Loucy (cell line): ENCODE results near the gene LAMB1.

Experiments used
- H2AFZ ChIP-seq: fragments of 200-600 bp; sonication (generic); 2 replicates; pipeline ENCODE4 v1.6.0; 2016; ENCODE audit warnings: antibody characterized with exemption, mild to moderate bottlenecking, low read length, moderate library complexity
- H3F3A ChIP-seq: fragments of 200-600 bp; 2 replicates; pipeline ENCODE4 v1.6.0; 2016; ENCODE audit warnings: antibody characterized with exemption, low read depth, mild to moderate bottlenecking
- H3K27me3 ChIP-seq: fragments of 200-600 bp; sonication (generic); 2 replicates; pipeline ENCODE4 v1.6.1; 2014; ENCODE audit warnings: low read length, mild to moderate bottlenecking; ENCODE audit not compliant: insufficient read depth, poor library complexity, severe bottlenecking
- H3K36me3 ChIP-seq: fragments of 200-600 bp; sonication (generic); 2 replicates; pipeline ENCODE4 v1.6.1; 2016; ENCODE audit warnings: low read length; ENCODE audit not compliant: insufficient read depth
- H3K4me1 ChIP-seq: fragments of 200-600 bp; sonication (generic); 2 replicates; pipeline ENCODE4 v1.5.1; 2014; ENCODE audit warnings: low read length, mild to moderate bottlenecking; ENCODE audit not compliant: insufficient read depth, poor library complexity, severe bottlenecking
- H3K4me2 ChIP-seq: fragments of 200-600 bp; sonication (generic); 2 replicates; pipeline ENCODE4 v1.6.0; 2014; ENCODE audit warnings: antibody characterized with exemption, low read length, low read depth, mild to moderate bottlenecking; ENCODE audit not compliant: poor library complexity, severe bottlenecking
- H3K4me3 ChIP-seq: fragments of 200-600 bp; sonication (generic); 2 replicates; pipeline ENCODE4 v1.5.1; 2014; ENCODE audit warnings: low read length, mild to moderate bottlenecking, mixed read lengths; ENCODE audit not compliant: poor library complexity, severe bottlenecking
- H3K79me2 ChIP-seq: fragments of 200-600 bp; sonication (generic); 2 replicates; pipeline ENCODE4 v1.6.1; 2014; ENCODE audit warnings: low read length; ENCODE audit not compliant: insufficient read depth
- H3K9ac ChIP-seq: fragments of 200-600 bp; sonication (generic); 2 replicates; pipeline ENCODE4 v1.6.0; 2014; ENCODE audit warnings: mild to moderate bottlenecking, low read depth, low read length, moderate library complexity; ENCODE audit not compliant: poor library complexity, severe bottlenecking
- H3K9me2 ChIP-seq: fragments of 200-600 bp; sonication (generic); replicated peaks from 2 replicates; pipeline ENCODE4 v1.6.1; 2016; ENCODE audit warnings: low read depth, low read length, mixed read lengths
- H3K9me3 ChIP-seq: fragments of 200-600 bp; sonication (generic); 2 replicates; pipeline ENCODE4 v1.6.1; 2014; ENCODE audit warnings: mild to moderate bottlenecking, antibody characterized with exemption, low read length, low read depth; ENCODE audit not compliant: insufficient read depth
- H4K20me1 ChIP-seq: fragments of 200-600 bp; sonication (generic); 2 replicates; pipeline ENCODE4 v1.6.0; 2014; ENCODE audit warnings: antibody characterized with exemption, low read length, mild to moderate bottlenecking; ENCODE audit not compliant: insufficient read depth, poor library complexity, severe bottlenecking
- CTCF ChIP-seq: fragments of 200-600 bp; sonication (generic); conservative IDR thresholded peaks from 2 replicates; pipeline ENCODE4 v1.5.1; 2014; ENCODE audit warnings: mild to moderate bottlenecking, antibody characterized with exemption, low read length
- EZH2phosphoT487 ChIP-seq: fragments of 200-600 bp; IDR thresholded peaks from 2 replicates; pipeline ENCODE4 v1.6.1; 2018; ENCODE audit warnings: antibody characterized with exemption, mild to moderate bottlenecking, moderate library complexity, borderline replicate concordance

The LAMB1 gene

GRCh38 chr7:107953265-107953923 is 49.6 kb downstream of the LAMB1 start:
- TF ChIP-seq EZH2phosphoT487: no peak
- TF ChIP-seq CTCF: no peak
- no peaks in the 10 kb centered on the region for H3K27me3 ChIP-seq
- no peaks in the 10 kb centered on the region for H3K36me3 ChIP-seq
- no peak overlapping the region for H3K4me3 ChIP-seq
- no peaks in the 10 kb centered on the region for H3K79me2 ChIP-seq
- H3K4me1 ChIP-seq: no peaks in the 10 kb centered on the region
- no peaks in the 10 kb centered on the region for H3K9me2 ChIP-seq
- no peak overlapping the region for H2AFZ ChIP-seq
- no peak overlapping the region for H3K9ac ChIP-seq
- H3K4me2 ChIP-seq: no peak overlapping the region
- no peaks in the 10 kb centered on the region for H4K20me1 ChIP-seq
- no peaks in the 10 kb centered on the region for H3K9me3 ChIP-seq
- H3F3A ChIP-seq: no peaks in the 10 kb centered on the region

GRCh38 chr7:107951896-107952295 is 51.1 kb downstream of the LAMB1 start:
- Histone ChIP-seq H3K9ac (no peak overlapping the region), H4K20me1 (no peaks in the 10 kb centered on the region), H3K9me2 (no peaks in the 10 kb centered on the region), H3K4me2 (no peak overlapping the region), H3F3A (no peaks in the 10 kb centered on the region), H3K27me3 (no peaks in the 10 kb centered on the region), H3K4me3 (no peak overlapping the region), H3K4me1 (no peaks in the 10 kb centered on the region), H3K79me2 (no peaks in the 10 kb centered on the region), H2AFZ (no peak overlapping the region), H3K9me3 (no peaks in the 10 kb centered on the region), H3K36me3 (no peaks in the 10 kb centered on the region)
- TF ChIP-seq CTCF: no peak
- TF ChIP-seq EZH2phosphoT487: no peak

- H3K27me3 ChIP-seq: no peaks in the 10 kb centered on the region
- no peaks in the 10 kb centered on the region for H3F3A ChIP-seq
- H3K9ac ChIP-seq: no peak overlapping the region
- H3K36me3 ChIP-seq: no peaks in the 10 kb centered on the region
- no peak overlapping the region for H3K4me3 ChIP-seq
- no peak overlapping the region for H3K4me2 ChIP-seq
- TF ChIP-seq CTCF: no peak
- no peak for TF ChIP-seq EZH2phosphoT487
- no peaks in the 10 kb centered on the region for H3K9me3 ChIP-seq
- no peaks in the 10 kb centered on the region for H3K9me2 ChIP-seq
- no peaks in the 10 kb centered on the region for H4K20me1 ChIP-seq
- no peaks in the 10 kb centered on the region for H3K4me1 ChIP-seq
- no peaks in the 10 kb centered on the region for H3K79me2 ChIP-seq
- H2AFZ ChIP-seq: no peak overlapping the region
Observed at GRCh38 chr7:107951172-107951787, 51.7 kb downstream of the LAMB1 start.
